Duodenal mucosa (tissue), 2 donors: ENCODE data around the gene SAP130.
"Not testable (repeated sequence)": the region's sequence is repeated elsewhere in the genome, so short reads cannot be mapped to it uniquely, and the experiment has no call there.

Experiments
- H3K27ac ChIP-seq: one replicate; pipeline ENCODE4 v1.7.0; 2013; ENCODE audit warnings: low read depth, low read length
- H3K27me3 ChIP-seq, 2 donors: one replicate each; pipeline ENCODE4 v1.7.0; 2013; ENCODE audit warnings: low read length in 2 of 2, control low read depth in 1 of 2; ENCODE audit not compliant: insufficient read depth in 2 of 2, control insufficient read depth in 1 of 2
- H3K36me3 ChIP-seq, 2 donors: one replicate each; pipeline ENCODE4 v1.7.0; 2013; ENCODE audit warnings: low read length in 2 of 2, control low read depth in 1 of 2; ENCODE audit not compliant: insufficient read depth in 2 of 2, control insufficient read depth in 1 of 2
- H3K4me1 ChIP-seq, 2 donors: one replicate each; pipeline ENCODE4 v1.7.0; 2013; ENCODE audit warnings: low read length in 2 of 2, control low read depth in 1 of 2; ENCODE audit not compliant: insufficient read depth in 2 of 2, control insufficient read depth in 1 of 2
- H3K4me3 ChIP-seq, 2 donors: one replicate each; pipeline ENCODE4 v1.7.0; 2013; ENCODE audit warnings: low read length in 2 of 2, low read depth in 1 of 2
- H3K9ac ChIP-seq, 2 donors: one replicate each; pipeline ENCODE4 v1.7.0; 2013; ENCODE audit warnings: low read length in 2 of 2, low read depth in 1 of 2
- H3K9me3 ChIP-seq, 2 donors: one replicate each; pipeline ENCODE4 v1.7.0; 2013; ENCODE audit warnings: low read length in 2 of 2, control low read depth in 1 of 2; ENCODE audit not compliant: control insufficient read depth in 1 of 2

The SAP130 gene

DNA sequence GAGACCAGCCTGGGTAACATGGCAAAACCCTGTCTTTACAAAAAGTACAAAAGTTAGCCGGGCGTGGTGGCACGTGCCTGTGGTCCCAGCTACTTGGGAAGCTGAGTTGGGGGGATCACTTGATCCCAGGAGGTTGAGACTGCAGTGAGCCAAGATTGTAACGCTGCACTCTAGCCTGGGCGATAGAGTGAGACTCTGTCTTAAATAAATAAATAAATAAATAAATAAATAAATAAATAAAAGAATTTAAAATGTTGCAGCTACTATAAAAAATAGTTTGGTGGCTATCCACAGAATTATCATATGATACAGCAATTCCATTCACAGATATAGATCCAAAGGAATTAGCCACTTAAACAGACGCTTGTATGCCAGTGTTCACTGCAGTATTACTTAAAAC is 92.5 kb downstream of the SAP130 start:
- peaks cover 0 to 3% of the 10 kb centered on the region in 2 donors for H3K36me3 ChIP-seq
- no peak overlapping the region for H3K4me3 ChIP-seq
- H3K9ac ChIP-seq: no peak overlapping the region
- H3K27me3 ChIP-seq: no peaks in the 10 kb centered on the region
- no peaks in the 10 kb centered on the region for H3K9me3 ChIP-seq
- no peaks in the 10 kb centered on the region for H3K4me1 ChIP-seq
- H3K27ac ChIP-seq: no peak overlapping the region

DNA sequence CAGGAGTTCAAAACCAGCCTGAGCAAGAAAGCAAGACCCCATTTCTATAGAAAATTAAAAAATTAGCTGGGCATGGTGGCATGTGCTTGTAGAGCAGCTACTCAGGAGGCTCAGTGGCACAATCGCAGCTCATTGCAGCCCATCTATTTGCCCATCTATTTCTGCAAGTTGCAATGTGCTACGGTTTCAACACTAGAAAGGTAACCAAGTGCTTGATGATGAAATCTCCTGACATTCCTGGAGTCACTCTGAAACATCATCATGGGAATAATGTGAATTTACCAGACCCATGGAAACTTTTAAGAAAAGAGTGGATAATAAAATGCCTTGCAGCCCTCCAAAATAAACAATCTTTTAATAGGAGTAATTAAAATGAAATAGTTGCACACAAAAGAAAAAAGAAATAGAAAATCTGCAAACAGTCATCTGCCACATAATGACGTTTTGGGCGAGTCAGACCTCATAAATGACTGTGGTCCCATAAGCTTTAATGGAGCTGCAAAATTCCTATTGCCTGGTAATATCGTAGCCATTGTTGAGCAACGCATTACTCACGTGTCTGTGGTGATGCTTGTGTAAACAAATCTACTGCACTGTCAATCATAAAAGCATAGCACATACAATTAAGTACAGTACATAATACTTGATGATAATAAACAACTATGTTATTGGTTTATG is 95.5 kb downstream of the SAP130 start:
- Histone ChIP-seq H3K4me3 (no peak overlapping the region), H3K36me3 (no peaks in the 10 kb centered on the region), H3K9ac (no peak overlapping the region), H3K4me1 (no peaks in the 10 kb centered on the region), H3K27ac (no peak overlapping the region), H3K9me3 (no peaks in the 10 kb centered on the region), H3K27me3 (no peaks in the 10 kb centered on the region)

DNA sequence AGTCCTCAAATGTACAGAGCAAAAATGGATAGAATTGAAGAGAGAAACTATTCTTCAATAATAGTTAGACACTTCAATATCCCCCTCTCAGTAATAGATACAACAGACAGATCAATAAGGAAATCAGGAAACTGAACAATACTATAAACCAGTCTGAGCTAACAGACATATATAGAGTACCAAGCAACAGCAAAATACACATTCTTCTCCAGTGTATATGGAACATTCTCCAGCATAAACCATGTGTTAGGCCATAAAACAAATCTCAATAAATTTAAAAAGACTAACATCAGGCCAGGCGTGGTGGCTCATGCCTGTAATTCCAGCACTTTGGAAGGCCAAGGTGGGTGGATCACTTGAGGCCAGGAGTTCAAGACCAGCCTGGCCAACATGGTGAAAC is 98.4 kb downstream of the SAP130 start:
- Histone ChIP-seq H3K9ac (no peak overlapping the region), H3K9me3 (no peaks in the 10 kb centered on the region), H3K36me3 (no peaks in the 10 kb centered on the region), H3K27ac (no peak overlapping the region), H3K4me3 (no peak overlapping the region), H3K27me3 (no peaks in the 10 kb centered on the region), H3K4me1 (no peaks in the 10 kb centered on the region)

DNA sequence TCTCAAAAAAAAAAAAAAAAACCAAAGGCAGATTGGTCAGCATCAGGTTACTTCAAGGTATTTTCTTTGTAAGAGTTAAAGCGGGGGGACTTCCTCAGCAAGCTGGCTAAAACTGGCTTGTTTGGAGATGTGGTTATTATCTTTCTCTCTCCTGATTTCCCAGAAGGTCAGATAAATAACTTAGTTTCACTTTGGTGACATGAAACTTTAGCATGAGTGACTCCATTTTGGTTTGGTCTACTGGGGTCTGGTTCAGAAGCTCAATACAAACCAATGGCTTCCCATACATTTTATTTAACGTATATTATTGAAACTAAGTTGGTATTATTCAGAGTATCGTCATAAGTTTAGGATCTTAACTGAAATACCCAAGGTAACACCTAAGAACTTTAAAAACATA is 100.5 kb downstream of the SAP130 start:
- no peaks in the 10 kb centered on the region for H3K27me3 ChIP-seq
- no peak overlapping the region for H3K4me3 ChIP-seq
- no peak overlapping the region for H3K9ac ChIP-seq
- no peaks in the 10 kb centered on the region for H3K9me3 ChIP-seq
- no peaks in the 10 kb centered on the region for H3K4me1 ChIP-seq
- no peak overlapping the region for H3K27ac ChIP-seq
- H3K36me3 ChIP-seq: no peaks in the 10 kb centered on the region

DNA sequence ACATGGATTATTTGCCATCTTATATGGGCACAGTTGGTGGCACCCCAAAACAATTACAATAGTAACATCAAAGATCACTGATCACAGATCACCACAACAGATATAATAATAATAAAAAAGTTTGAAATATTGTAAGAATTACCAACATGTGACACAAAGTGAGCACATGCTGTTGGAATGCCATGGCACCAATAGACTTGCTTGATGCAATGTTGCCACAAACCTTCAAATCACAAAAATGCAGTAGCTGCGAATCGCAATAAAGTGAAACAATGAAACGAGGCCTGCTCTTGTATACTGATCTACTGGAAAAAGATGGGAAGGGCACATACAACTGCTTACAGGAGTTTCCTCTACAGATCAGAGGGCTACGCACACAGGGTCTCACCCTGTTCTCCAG is 109.9 kb downstream of the SAP130 start:
- Histone ChIP-seq H3K9ac (no peak overlapping the region), H3K27me3 (no peaks in the 10 kb centered on the region), H3K4me3 (no peak overlapping the region)

DNA sequence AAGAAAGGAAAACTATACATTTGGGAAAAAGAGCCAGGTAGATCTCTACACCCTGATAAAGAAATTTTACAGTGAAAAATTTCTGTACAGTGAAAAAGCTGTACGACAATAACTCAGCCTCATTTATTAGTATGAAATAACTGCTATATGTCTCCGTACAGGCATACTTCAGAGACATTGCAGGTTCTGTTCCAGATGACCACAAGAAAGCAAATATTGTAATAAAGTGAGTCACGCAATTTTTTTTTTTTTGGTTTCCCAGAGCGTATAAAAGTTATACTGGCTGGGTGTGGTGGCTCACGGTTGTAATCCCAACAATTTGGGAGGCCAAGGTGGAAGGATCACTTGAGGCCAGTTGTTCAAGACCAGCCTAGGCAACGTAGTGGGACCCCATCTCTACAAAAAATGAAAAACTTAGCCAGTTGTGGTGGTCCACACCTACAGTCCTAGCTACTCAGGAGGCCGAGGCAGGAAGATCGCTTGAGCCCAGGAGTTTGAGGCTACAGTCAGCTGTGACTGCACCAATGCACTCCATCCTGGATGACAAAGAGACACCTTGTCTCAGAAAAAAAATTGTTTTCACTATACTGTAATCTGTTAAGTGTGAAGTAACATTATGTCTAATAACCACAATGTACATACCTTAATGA is 113.9 kb downstream of the SAP130 start:
- H3K27me3 ChIP-seq: no peaks in the 10 kb centered on the region
- H3K9ac ChIP-seq: no peak overlapping the region
- H3K9me3 ChIP-seq: no peaks in the 10 kb centered on the region
- no peaks in the 10 kb centered on the region for H3K36me3 ChIP-seq
- no peaks in the 10 kb centered on the region for H3K4me1 ChIP-seq
- no peak overlapping the region for H3K4me3 ChIP-seq
- no peak overlapping the region for H3K27ac ChIP-seq

More for the DNA sequence above, 109.9 kb downstream of the SAP130 start:
- Histone ChIP-seq H3K9me3 (no peaks in the 10 kb centered on the region), H3K4me1 (no peaks in the 10 kb centered on the region), H3K36me3 (no peaks in the 10 kb centered on the region), H3K27ac (no peak overlapping the region)

DNA sequence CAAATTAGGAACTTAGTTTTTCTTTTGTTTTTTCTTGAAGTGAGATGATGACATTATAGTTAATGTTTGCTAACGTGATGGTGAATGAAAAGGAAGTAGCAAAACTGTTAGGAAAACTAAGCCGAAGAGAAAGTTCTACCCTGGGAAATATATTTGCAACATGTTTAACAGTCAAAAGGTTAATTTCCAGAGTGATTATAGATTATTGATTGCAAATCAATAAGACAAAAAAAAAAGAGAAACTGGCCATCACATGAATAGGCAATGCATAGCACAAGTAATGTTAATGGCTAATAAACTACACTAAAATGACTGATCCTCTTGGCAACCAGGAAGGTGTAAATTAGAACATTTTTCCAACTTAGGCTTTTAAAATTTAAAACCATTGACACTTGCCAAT is 116.1 kb downstream of the SAP130 start:
- H3K9me3 ChIP-seq: no peaks in the 10 kb centered on the region
- H3K27ac ChIP-seq: no peak overlapping the region
- no peak overlapping the region for H3K9ac ChIP-seq
- no peak overlapping the region for H3K4me3 ChIP-seq
- peaks cover 0 to 4% of the 10 kb centered on the region in 2 donors for H3K27me3 ChIP-seq
- no peaks in the 10 kb centered on the region for H3K36me3 ChIP-seq
- H3K4me1 ChIP-seq: no peaks in the 10 kb centered on the region

DNA sequence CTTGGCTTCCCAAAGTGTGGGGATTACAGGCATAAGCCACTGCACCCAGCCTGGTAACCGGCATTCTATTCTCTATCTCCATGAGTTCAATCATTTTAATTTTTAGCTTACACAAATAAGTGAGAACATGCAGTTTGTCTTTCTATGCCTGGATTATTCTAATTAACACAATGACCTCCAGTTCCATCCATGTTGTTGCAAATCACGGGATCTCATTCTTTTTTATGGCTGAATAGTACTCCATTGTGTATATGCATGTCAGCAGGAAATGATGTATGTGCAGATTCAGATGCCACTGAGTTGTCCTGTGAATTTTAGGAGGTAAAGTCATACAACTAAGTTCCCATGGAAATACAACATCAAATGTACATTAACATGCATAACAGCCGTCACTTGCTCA is 117.4 kb downstream of the SAP130 start:
- Histone ChIP-seq H3K27ac (no peak overlapping the region), H3K27me3 (peaks cover 0 to 4% of the 10 kb centered on the region in 2 donors), H3K9ac (no peak overlapping the region), H3K4me3 (no peak overlapping the region), H3K36me3 (no peaks in the 10 kb centered on the region), H3K9me3 (no peaks in the 10 kb centered on the region), H3K4me1 (no peaks in the 10 kb centered on the region)

DNA sequence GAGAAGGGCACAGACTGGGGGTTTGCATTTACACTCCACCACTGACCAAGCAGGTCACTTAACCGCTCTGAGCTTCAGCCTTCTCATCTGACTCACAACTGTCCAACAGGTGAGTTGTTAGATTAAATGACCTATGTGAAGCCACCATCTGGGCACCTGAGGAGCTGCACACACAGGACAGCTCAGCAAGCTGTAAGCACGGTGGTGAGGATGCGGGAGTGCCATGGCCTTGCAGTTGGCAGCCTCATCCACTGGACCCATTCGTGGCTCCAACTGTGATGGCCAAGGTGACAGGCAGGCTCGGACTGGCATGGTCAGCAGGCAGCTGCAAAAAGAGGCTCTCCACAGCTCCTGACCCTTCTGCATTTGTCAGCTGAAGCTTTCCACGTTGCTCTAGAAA is 118.8 kb downstream of the SAP130 start:
- peaks cover 0 to 4% of the 10 kb centered on the region in 2 donors for H3K27me3 ChIP-seq
- no peaks in the 10 kb centered on the region for H3K36me3 ChIP-seq
- no peak overlapping the region for H3K27ac ChIP-seq
- H3K4me3 ChIP-seq: no peak overlapping the region
- no peaks in the 10 kb centered on the region for H3K4me1 ChIP-seq
- H3K9ac ChIP-seq: no peak overlapping the region
- no peaks in the 10 kb centered on the region for H3K9me3 ChIP-seq

DNA sequence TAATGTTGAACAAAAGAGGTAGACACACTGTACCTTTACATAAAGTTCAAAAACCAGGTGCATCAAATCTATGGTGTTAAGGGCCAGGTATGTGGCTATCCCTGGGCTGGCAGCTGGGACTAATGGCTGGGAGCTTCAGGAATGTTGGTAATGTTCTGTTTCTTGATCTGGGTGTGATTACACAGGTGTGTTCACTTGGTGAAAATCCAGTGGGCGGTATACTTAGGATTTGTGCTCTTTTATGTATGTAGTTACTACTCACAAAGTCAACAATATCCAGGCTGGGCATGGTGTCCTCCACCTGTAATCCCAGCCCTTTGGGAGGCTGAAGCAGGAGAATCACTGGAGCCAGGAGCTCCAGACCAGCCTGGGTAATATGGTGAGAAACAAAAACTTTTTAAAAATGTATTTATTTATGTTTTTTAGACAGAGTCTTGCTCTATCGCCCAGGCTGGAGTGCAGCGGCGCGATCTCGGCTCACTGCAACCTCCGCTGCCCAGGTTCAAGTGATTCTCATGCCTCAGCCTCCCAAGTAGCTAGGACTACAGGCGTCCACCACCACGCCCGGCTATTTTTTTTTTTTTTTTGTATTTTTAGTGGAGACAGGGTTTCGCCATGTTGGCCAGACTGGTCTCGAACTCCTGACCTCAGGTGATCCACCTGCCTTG is 120.0 kb downstream of the SAP130 start:
- not testable (repeated sequence) for H3K27ac ChIP-seq, H3K36me3 ChIP-seq, H3K4me1 ChIP-seq, H3K27me3 ChIP-seq, H3K4me3 ChIP-seq, H3K9ac ChIP-seq, H3K9me3 ChIP-seq
